LNCAP (cell line): Measurements from ENCODE around the gene MTSS2.

Experiments used
- TF ChIP-seq, protein P1 (sequence below): fragments of 450-650 bp; IDR thresholded peaks from 2 replicates; pipeline ENCODE4 v1.5.1; 2017; ENCODE audit warnings: mild to moderate bottlenecking

The MTSS2 gene

DNA sequence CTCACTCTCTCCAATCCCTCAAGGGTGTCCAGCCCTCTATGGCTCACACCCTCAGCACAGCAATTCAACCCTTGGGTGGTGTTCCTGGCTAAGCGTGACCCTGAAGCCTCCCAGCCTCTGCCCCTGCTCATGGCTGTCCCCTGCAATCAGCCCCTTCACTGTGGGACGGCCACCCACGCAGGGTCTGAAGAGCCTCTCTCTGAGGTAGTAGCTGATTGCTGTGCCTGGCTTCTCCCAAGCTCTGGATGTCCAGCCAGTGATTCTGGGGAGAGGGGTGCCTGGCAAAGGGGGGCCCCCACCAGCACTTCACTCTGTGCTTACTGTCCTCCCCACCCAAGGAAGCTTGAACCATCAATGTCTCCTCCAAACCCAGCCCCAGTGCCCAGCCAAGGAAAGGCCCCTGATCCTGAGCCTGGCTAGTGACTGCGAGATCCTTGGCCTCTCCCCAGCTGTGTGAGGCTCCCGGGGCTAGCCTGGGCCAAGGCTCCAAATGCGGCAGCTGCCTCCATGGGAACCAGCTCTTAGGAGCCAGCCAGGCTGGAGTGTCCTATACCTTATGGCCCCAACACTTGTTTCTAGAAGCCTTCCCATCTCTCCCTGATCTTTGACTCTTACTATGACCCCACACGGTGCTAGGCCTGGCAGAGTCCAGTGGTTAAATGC is 9.9 kb downstream of the MTSS2 start:
- TF ChIP-seq, protein P1, sequence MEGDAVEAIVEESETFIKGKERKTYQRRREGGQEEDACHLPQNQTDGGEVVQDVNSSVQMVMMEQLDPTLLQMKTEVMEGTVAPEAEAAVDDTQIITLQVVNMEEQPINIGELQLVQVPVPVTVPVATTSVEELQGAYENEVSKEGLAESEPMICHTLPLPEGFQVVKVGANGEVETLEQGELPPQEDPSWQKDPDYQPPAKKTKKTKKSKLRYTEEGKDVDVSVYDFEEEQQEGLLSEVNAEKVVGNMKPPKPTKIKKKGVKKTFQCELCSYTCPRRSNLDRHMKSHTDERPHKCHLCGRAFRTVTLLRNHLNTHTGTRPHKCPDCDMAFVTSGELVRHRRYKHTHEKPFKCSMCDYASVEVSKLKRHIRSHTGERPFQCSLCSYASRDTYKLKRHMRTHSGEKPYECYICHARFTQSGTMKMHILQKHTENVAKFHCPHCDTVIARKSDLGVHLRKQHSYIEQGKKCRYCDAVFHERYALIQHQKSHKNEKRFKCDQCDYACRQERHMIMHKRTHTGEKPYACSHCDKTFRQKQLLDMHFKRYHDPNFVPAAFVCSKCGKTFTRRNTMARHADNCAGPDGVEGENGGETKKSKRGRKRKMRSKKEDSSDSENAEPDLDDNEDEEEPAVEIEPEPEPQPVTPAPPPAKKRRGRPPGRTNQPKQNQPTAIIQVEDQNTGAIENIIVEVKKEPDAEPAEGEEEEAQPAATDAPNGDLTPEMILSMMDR: no peak

DNA sequence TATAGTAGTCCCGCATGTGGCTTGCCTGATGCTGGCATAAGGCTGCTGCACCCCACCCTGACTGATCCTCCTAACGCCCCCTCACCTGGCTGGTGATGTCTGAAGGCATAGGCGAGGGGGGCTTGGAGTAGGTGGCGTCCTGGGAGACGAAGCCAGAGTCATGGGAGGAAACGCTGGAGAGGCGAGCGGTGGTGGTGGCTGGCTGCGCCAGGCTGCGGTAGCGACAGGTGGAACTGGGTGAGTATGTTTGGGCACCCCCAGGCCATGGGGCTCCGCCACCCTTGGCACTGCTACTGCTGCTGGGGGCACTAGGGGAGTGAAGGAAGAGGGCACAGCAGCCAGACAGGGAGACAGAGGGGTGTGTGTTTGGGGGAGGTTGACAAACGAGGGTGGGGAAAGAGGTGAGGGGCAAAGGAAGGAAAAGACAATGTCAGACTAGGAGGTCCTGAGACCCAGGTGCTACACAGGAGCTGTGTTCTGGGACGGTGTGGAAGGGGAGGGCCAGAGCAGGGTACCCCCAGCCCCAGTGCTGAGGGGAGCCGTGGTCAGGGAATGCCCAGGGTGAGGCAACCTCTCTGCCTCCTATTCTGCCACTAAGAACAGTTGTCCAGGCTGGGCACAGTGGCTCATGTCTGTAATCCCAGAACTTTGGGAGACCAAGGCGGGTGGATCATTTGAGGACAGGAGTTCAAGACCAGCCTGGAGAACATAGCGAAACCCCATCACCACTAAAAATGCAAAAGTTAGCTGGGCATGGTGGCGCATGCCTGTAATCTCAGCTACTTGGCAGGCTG is 11.4 kb downstream of the MTSS2 start:
- TF ChIP-seq, protein P1: no peak

DNA sequence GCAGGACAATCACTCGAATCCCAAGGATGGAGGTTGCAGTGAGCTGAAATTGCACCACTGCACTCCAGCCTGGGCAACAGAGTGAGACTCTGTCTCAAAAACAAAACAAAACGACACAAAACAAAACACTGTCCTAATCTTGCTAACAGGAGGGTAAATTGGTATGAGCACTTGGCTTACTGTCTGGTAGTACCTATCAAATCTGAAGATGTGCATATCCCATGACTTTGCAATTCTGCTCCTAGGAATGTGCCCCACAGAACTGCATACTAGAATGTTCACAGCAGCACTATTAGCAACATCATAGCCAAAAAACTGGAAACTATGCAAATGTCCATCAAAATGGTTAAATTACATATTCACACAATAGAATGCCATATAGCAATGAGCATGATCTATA is 15.7 kb downstream of the MTSS2 start:
- TF ChIP-seq, protein P1: no peak

DNA sequence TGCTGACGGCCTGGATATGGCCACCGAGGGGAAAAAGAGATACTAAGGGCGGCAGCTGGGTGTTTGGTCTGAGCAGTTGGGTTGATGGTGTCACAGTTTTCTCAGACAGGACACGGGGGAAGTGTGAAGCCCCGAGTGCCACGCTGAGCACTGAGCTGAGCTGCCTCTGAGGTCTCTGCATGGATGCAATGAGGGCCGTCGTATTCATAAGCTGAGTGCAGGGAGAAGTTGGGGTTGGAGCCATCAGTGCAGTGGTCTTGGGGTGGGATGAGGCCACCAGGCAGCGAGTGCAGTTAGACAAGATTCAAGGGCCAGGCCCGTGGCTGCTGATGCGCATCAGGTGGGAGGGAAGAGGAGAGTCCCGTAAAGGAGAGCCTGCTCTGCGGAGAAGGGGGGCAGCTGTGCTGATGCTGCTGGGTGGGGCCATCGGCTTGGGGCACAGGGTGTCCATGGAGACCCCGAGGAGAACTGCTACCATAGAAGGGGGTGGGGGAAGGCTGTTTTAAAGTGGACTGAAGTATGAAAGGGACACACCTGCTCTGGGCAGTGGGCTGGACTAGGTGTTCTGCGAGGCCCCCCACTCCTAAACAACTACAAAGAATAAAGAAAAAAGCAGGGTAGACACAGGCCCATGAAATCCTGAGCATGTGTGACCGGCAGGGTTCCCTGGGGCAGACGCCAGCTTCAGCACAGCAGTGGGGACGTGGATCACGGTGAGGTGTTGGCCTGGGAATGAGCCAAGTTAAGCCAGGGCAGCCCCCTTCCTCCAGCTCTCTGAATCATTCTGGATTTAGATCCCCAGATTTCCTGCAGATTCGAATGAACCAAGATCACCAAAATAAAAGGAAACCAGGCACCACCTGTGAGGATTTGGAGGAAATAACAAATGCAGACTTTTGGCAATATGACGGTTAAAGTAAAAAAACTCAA is 19.8 kb downstream of the MTSS2 start:
- TF ChIP-seq, protein P1: no peak

DNA sequence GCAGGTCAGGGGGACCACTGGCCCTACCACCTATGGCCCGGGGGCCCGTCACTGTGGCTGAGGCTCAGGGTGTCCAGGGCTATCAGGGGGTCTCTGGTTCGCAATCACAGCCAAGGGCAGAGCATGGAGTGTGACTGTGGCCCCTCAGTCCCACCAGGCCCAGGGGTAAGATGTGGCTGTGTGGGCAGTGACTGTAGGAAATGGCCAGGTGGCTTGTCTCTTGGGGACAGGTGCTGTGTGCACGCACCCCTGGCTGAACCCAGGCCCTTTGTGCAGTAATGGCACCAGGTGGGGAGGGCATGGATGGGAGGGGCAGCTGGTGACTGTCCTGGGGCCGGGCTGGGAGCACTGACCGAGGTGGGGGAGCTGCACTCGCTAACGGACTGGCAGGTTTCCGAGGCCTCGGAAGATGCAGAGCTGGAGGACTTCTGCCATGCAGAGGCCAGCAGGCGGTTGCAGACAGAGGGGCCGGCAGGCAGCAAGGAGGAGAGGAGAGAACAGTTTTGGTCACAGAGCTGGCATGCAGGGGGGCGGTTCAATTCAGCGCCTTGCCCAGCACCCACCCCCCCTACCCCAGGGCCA is 20.6 kb downstream of the MTSS2 start:
- TF ChIP-seq, protein P1: no peak

DNA sequence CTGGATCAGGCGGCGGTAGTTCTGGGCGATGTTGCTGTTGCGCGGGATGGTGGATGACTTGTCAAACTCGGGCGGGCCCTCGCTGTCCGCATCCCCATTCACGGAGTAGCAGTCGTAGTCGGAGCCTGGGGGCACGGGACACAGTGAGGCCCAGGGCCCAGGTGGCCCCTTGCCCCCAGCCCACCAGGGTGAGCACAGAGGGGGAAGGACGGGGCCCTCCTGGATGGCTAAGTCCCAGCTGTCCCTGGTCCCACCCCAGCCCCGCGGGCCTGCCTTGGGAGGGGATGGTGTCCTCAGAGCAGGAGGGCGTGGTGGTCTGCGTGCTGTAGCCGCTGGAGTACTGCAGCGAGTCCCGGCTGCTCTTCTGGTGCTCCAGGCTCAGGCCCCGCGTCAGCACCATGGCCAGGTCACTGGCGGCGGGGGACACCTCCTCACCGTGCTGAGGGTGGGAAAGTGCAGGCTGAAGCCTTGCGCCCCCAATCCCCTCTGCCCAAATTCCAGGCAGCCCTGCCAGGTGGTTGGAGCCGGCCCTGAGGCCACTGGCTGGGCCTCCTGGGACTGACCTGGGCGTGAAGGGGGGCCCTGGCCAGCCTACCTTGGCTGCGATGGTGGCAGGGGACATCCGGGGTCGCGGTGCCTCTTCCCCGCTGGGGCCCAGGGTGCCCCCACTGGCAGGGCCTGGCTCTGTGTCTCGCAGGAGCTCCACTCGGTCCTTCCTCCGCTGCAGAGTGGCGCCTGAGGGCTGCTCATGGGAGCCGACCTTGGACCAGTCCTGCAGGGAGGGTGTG is 21.3 kb downstream of the MTSS2 start:
- TF ChIP-seq, protein P1: no peak
